LNCAP (cell line): ENCODE measurements around the gene SCN5A.

ENCODE experiments used
- TF ChIP-seq, protein P1 (sequence below): fragments of 450-650 bp; IDR thresholded peaks from 2 replicates; pipeline ENCODE4 v1.5.1; 2017; ENCODE audit warnings: mild to moderate bottlenecking

SCN5A gene

GRCh38 chr3:38598791-38599190 is 50.7 kb downstream of the SCN5A start:
- TF ChIP-seq, protein P1, sequence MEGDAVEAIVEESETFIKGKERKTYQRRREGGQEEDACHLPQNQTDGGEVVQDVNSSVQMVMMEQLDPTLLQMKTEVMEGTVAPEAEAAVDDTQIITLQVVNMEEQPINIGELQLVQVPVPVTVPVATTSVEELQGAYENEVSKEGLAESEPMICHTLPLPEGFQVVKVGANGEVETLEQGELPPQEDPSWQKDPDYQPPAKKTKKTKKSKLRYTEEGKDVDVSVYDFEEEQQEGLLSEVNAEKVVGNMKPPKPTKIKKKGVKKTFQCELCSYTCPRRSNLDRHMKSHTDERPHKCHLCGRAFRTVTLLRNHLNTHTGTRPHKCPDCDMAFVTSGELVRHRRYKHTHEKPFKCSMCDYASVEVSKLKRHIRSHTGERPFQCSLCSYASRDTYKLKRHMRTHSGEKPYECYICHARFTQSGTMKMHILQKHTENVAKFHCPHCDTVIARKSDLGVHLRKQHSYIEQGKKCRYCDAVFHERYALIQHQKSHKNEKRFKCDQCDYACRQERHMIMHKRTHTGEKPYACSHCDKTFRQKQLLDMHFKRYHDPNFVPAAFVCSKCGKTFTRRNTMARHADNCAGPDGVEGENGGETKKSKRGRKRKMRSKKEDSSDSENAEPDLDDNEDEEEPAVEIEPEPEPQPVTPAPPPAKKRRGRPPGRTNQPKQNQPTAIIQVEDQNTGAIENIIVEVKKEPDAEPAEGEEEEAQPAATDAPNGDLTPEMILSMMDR, result no peak

GRCh38 chr3:38597502-38598060 is 51.9 kb downstream of the SCN5A start:
- TF ChIP-seq, protein P1, result no peak

- TF ChIP-seq, protein P1, result no peak
These were observed 54.1 kb downstream of the SCN5A start for GRCh38 chr3:38595393-38595792.

- TF ChIP-seq, protein P1, result no peak
These were observed 59.0 kb downstream of the SCN5A start for GRCh38 chr3:38590521-38590920.

- TF ChIP-seq, protein P1, result no peak
These were observed 60.2 kb downstream of the SCN5A start for GRCh38 chr3:38588995-38589937.

- TF ChIP-seq, protein P1, result no peak
These were observed 61.0 kb downstream of the SCN5A start for GRCh38 chr3:38588371-38588971.

- TF ChIP-seq, protein P1, result no peak
These were observed 61.8 kb downstream of the SCN5A start for GRCh38 chr3:38587548-38588131.
